SK-N-SH treated with all-trans-retinoic acid at 6 μM for 48 hours (cell line): ENCODE data around the gene NGB.

Source experiments
- ARNTL ChIP-seq: fragments of 450-650 bp; formaldehyde crosslinking; IDR thresholded peaks from 2 replicates; pipeline ENCODE4 v1.5.0; 2020; ENCODE audit warnings: low read depth, mild to moderate bottlenecking, moderate library complexity, borderline replicate concordance
- CSDC2 ChIP-seq: fragments of 250-450 bp; sonication (Bioruptor Pico); IDR thresholded peaks from 2 replicates; pipeline ENCODE4 v1.5.0; 2020; ENCODE audit warnings: mild to moderate bottlenecking, moderate library complexity
- GLIS3 ChIP-seq: fragments of 250-450 bp; sonication (Bioruptor Pico); IDR thresholded peaks from 2 replicates; pipeline ENCODE4 v1.5.0; 2020; ENCODE audit warnings: mild to moderate bottlenecking, moderate library complexity
- OSR1 ChIP-seq: fragments of 250-450 bp; sonication (Bioruptor Pico); IDR thresholded peaks from 2 replicates; pipeline ENCODE4 v1.8.0; 2022; ENCODE audit warnings: moderate library complexity, mild to moderate bottlenecking, inconsistent platforms
- RARB ChIP-seq: fragments of 250-450 bp; sonication (Bioruptor Pico); IDR thresholded peaks from 2 replicates; pipeline ENCODE4 v1.8.0; 2021; ENCODE audit warnings: mild to moderate bottlenecking, moderate library complexity
- TOX ChIP-seq: fragments of 250-450 bp; sonication (Bioruptor Pico); IDR thresholded peaks from 2 replicates; pipeline ENCODE4 v1.8.0; 2021; ENCODE audit warnings: mild to moderate bottlenecking, moderate library complexity, borderline replicate concordance
- TSHZ2 ChIP-seq: fragments of 250-450 bp; sonication (Bioruptor Pico); IDR thresholded peaks from 2 replicates; pipeline ENCODE4 v1.5.0; 2020; ENCODE audit warnings: mild to moderate bottlenecking, moderate library complexity
- ZC3H10 ChIP-seq: fragments of 250-450 bp; sonication (Bioruptor Pico); IDR thresholded peaks from 2 replicates; pipeline ENCODE4 v1.5.1; 2021; ENCODE audit warnings: mild to moderate bottlenecking, moderate library complexity
- ZFP3 ChIP-seq: fragments of 250-450 bp; sonication (Bioruptor Pico); IDR thresholded peaks from 2 replicates; pipeline ENCODE4 v1.5.0; 2020; ENCODE audit warnings: mild to moderate bottlenecking, moderate library complexity
- ZFP30 ChIP-seq: fragments of 450-650 bp; formaldehyde crosslinking; IDR thresholded peaks from 2 replicates; pipeline ENCODE4 v1.5.0; 2022; ENCODE audit warnings: mild to moderate bottlenecking, moderate library complexity
- ZNF8 ChIP-seq: fragments of 450-650 bp; formaldehyde crosslinking; IDR thresholded peaks from 2 replicates; pipeline ENCODE4 v1.5.0; 2020; ENCODE audit warnings: mild to moderate bottlenecking, moderate library complexity
- TF ChIP-seq, protein P1 (sequence below): fragments of 250-450 bp; sonication (Bioruptor Pico); IDR thresholded peaks from 2 replicates; pipeline ENCODE4 v1.8.0; 2020; ENCODE audit warnings: mild to moderate bottlenecking, moderate library complexity, borderline replicate concordance
- TF ChIP-seq, protein P2 (sequence below): fragments of 250-450 bp; sonication (Bioruptor Pico); IDR thresholded peaks from 2 replicates; pipeline ENCODE4 v1.8.0; 2021; ENCODE audit warnings: low read depth, mild to moderate bottlenecking, moderate library complexity, borderline replicate concordance

DNA sequence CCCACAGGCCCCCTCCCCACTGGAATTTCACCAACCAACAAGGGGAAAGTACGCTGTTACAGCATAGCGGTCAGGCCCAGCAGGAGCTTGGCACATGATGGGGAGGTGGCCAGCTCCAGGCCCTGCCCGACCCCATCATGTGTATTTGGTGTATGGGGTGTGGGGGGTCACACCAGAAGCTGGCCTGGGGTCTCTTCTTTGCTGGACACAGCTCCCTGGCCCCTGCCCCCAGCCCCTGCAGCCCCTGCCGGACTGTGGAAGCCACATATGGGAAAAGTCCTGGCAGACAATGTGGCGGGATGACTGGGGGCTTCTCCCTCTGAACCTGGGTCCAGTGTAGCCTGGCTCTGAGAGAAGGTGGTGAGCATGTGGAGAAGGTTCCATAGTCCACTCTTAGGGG, 12.4 kb downstream of the NGB start:
- TF ChIP-seq TOX (CRISPR knock-in tag) (no peak), OSR1 (CRISPR knock-in tag) (no peak), TSHZ2 (CRISPR knock-in tag) (no peak), ZC3H10 (CRISPR knock-in tag) (no peak), ZFP30 (CRISPR knock-in tag) (no peak), CSDC2 (CRISPR knock-in tag) (no peak), RARB (CRISPR knock-in tag) (no peak), ZFP3 (no peak), ARNTL (CRISPR knock-in tag) (no peak), GLIS3 (CRISPR knock-in tag) (no peak), ZNF8 (CRISPR knock-in tag) (no peak)
- TF ChIP-seq, protein P1, sequence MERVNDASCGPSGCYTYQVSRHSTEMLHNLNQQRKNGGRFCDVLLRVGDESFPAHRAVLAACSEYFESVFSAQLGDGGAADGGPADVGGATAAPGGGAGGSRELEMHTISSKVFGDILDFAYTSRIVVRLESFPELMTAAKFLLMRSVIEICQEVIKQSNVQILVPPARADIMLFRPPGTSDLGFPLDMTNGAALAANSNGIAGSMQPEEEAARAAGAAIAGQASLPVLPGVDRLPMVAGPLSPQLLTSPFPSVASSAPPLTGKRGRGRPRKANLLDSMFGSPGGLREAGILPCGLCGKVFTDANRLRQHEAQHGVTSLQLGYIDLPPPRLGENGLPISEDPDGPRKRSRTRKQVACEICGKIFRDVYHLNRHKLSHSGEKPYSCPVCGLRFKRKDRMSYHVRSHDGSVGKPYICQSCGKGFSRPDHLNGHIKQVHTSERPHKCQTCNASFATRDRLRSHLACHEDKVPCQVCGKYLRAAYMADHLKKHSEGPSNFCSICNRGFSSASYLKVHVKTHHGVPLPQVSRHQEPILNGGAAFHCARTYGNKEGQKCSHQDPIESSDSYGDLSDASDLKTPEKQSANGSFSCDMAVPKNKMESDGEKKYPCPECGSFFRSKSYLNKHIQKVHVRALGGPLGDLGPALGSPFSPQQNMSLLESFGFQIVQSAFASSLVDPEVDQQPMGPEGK (CRISPR knock-in tag): no peak
- TF ChIP-seq, protein P2, sequence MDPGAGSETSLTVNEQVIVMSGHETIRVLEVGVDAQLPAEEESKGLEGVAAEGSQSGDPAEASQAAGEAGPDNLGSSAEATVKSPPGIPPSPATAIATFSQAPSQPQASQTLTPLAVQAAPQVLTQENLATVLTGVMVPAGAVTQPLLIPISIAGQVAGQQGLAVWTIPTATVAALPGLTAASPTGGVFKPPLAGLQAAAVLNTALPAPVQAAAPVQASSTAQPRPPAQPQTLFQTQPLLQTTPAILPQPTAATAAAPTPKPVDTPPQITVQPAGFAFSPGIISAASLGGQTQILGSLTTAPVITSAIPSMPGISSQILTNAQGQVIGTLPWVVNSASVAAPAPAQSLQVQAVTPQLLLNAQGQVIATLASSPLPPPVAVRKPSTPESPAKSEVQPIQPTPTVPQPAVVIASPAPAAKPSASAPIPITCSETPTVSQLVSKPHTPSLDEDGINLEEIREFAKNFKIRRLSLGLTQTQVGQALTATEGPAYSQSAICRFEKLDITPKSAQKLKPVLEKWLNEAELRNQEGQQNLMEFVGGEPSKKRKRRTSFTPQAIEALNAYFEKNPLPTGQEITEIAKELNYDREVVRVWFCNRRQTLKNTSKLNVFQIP (CRISPR knock-in tag): no peak
